Astrocyte of the cerebellum (primary cell): Measurements from ENCODE around the gene TENM3.

ENCODE experiments used
- DNase-seq: peaks from one replicate; pipeline ENCODE4 v3.0.0-alpha.2; 2011; ENCODE audit warnings: low read depth
- H3K4me3 ChIP-seq: 2 replicates; pipeline ENCODE4 v1.5.1; 2011; ENCODE audit warnings: mild to moderate bottlenecking, low read depth, low read length, moderate library complexity
- in situ Hi-C: cut with HindIII; loops from 2 replicates; pipeline ENCODE4 v1.10.0; 2017; ENCODE audit warnings: low sequenced_read_pairs
- TF ChIP-seq, protein P1 (sequence below): IDR thresholded peaks from 2 replicates; pipeline ENCODE4 v1.5.1; 2012; ENCODE audit warnings: low read length, low read depth, moderate library complexity, mild to moderate bottlenecking; ENCODE audit errors: missing control alignments

Gene TENM3

DNA sequence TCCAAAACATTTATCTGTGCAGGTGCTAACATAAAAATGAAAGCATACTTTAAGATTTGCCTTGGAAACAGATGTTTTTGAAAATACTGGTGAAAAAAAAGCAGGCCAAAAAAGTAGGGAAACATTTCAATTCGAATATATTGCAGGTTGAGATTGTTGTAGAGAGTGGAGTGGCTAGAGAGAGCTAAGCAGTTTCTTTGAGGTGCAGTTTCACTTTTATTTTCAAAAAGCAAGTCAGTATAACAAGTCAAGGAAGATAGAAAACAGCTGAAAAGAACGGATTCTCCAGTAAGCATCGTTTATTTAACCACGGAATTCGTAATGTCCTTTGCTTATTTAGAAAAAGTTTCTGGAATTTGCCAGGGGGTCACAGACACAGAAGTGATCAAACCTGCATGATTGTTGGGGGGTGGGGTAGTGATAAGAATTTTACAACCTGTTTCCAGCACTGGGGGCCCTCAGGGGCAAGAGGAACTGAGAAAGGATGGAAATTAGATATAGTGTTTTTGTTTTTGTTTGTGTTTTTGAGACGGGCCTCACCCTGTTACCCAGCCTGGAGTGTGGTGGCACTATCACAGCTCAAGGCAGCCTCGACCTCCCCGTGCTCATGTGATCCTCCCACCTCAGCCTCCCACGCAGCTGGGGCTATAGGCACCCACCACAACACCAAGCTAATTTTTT lies 175.0 kb downstream of the TENM3 start:
- H3K4me3 ChIP-seq, result no peak overlapping the region
- TF ChIP-seq, protein P1, sequence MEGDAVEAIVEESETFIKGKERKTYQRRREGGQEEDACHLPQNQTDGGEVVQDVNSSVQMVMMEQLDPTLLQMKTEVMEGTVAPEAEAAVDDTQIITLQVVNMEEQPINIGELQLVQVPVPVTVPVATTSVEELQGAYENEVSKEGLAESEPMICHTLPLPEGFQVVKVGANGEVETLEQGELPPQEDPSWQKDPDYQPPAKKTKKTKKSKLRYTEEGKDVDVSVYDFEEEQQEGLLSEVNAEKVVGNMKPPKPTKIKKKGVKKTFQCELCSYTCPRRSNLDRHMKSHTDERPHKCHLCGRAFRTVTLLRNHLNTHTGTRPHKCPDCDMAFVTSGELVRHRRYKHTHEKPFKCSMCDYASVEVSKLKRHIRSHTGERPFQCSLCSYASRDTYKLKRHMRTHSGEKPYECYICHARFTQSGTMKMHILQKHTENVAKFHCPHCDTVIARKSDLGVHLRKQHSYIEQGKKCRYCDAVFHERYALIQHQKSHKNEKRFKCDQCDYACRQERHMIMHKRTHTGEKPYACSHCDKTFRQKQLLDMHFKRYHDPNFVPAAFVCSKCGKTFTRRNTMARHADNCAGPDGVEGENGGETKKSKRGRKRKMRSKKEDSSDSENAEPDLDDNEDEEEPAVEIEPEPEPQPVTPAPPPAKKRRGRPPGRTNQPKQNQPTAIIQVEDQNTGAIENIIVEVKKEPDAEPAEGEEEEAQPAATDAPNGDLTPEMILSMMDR, result no peak
- DNase-seq, result no peak

DNA sequence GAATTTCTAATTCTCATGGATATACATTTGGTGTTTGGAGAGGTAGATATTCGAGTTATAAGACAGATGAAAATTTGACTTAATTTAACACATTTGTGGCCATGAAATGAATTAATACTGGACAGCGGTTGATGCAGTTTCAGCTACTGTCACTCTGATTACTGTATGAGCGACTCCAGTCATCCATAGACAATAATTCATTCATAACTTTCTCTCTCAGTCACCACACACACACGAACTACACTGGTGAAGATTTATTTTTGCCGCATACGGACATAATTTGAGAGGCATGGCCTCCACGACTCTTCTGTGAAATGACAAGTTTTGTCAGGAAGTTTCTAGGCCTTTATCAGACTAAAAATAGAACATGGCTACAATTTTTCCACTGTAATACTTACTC lies 177.0 kb downstream of the TENM3 start:
- in situ Hi-C loops, result no loop called here
- no peak for DNase-seq
- TF ChIP-seq, protein P1, result no peak
- H3K4me3 ChIP-seq, result no peak overlapping the region

More for the DNA sequence above, 175.0 kb downstream of the TENM3 start:
- in situ Hi-C loops, result no loop called here

DNA sequence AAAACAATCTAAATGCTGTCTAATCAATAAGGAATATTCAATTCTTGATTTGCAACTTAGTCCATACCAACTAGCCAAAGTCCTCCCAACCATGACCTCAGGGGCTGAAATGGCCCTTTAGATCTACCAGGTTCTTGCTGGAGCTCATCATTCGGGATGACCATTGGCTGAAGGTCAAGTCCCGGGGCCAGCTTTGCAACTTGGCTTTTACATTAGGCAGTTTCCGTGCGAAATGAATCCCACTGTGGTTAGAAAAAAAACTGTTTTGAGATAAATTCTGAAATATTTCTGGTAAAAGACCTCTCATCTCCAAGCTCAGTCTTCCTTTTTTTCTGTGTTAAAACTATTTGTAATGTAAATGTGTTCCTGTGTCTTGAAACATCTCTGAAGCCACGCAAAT lies 178.6 kb downstream of the TENM3 start:
- in situ Hi-C loops, result no loop called here
- TF ChIP-seq, protein P1, result no peak
- no peak for DNase-seq
- no peak overlapping the region for H3K4me3 ChIP-seq

DNA sequence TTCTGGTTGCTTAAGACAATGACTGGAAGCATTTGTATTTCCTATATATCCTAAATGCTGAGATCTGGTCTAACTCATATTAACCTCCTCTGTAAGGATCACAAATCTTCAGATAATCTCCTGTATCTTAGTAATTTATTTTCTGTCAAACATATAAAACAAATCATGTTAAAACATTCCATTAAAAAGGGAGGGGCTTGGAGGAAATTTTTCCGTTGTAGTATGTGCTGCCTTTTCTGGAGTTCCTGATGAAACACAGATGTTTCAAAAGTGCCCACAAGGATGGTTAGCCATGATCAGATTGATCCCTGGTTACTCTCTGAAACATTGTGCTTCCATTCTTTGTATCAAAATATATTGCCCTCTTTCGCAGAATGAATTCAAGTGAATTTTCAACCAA lies 182.1 kb downstream of the TENM3 start:
- H3K4me3 ChIP-seq, result no peak overlapping the region
- in situ Hi-C loops, result no loop called here
- TF ChIP-seq, protein P1, result no peak
- no peak for DNase-seq

DNA sequence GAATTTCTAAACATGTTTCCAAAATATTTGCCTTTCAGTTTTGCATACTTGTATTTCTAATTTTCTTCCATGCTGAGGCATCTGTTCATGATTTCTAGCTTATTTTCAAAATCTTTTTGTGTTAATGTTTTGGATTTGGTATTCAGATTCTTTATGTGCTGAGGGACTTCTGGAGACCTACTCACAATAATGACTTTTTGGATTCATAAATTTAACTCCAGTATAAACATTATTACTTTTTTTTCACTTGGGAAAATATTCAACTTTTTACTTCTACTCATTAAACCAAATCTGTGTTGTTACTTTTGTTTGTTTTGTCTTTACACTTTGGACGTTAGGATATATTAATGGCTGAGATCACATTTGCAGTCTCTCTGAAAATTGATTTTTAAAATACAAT lies 183.7 kb downstream of the TENM3 start:
- DNase-seq, result no peak
- TF ChIP-seq, protein P1, result no peak
- H3K4me3 ChIP-seq, result no peak overlapping the region
- in situ Hi-C loops, result no loop called here

DNA sequence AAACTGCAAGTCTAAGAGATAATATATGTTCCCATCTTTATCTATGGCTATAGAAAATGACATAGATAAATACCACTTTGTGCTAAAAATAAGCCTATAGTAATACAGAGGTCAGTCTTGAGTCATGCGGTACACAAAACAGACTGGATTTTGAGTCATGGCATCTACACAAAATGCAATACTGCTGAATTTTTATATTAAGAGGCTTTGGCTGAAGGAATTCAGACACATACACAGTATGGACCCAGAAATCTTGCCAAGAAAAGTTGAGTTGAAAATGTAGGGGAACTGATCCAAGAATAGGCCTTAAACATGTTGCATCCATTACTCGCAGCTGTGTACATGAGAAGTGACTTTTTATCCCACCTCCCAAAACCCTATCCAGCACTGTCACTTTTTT lies 184.4 kb downstream of the TENM3 start:
- in situ Hi-C loops, result no loop called here
- TF ChIP-seq, protein P1, result no peak
- no peak overlapping the region for H3K4me3 ChIP-seq
- DNase-seq, result no peak
